ENCODE results near the gene CYP2C8. TPM values are rescaled to one million over a fixed set of nuclear protein-coding genes. Genes with fewer than 3 reads are reported as not detected.
A peak's percentile ranks its signal among the peaks of the same experiment; 100 is the strongest.
"Not testable (repeated sequence)": the region's sequence is repeated elsewhere in the genome, so short reads cannot be mapped to it uniquely, and the experiment has no call there.

The CYP2C8 gene
- total RNA-seq, 2 experiments from 2014 or later = 0.28 to 0.30 TPM

DNA sequence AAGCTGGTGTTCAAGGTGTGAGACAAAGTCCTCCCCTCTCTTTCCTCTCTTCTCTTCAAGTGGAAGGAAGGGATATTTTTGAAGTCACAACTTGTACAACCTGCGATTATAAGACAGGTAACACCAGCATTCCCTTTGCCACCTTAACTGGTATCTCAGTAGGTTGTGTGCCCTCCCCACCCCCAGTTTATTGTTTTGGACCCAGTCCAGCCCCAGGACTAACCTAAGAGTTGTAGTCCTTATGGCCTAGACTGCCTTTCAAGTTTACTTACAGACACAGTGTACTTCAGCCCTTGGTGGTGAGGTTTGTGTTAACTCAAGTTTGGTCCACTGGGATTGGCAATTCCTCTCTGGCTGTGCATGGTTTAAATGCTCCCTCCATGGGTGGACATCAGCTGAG lies 26.8 kb upstream of the CYP2C8 start:
- intact Hi-C loops (cut with DNase I, micrococcal nuclease) = no loop called here
- H3K9me3 Mint-ChIP-seq = peaks cover 10% of the 10 kb centered on the region
- ATAC-seq (ENCODE audit: poor library complexity) = no peak
- no peak for DNase-seq
- CTCF ChIA-PET = no interaction called here
- TF ChIP-seq, protein P1, sequence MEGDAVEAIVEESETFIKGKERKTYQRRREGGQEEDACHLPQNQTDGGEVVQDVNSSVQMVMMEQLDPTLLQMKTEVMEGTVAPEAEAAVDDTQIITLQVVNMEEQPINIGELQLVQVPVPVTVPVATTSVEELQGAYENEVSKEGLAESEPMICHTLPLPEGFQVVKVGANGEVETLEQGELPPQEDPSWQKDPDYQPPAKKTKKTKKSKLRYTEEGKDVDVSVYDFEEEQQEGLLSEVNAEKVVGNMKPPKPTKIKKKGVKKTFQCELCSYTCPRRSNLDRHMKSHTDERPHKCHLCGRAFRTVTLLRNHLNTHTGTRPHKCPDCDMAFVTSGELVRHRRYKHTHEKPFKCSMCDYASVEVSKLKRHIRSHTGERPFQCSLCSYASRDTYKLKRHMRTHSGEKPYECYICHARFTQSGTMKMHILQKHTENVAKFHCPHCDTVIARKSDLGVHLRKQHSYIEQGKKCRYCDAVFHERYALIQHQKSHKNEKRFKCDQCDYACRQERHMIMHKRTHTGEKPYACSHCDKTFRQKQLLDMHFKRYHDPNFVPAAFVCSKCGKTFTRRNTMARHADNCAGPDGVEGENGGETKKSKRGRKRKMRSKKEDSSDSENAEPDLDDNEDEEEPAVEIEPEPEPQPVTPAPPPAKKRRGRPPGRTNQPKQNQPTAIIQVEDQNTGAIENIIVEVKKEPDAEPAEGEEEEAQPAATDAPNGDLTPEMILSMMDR (IDR thresholded peaks at IDR 0.05) = no peak
- no peaks in the 10 kb centered on the region for H3K27me3 Mint-ChIP-seq
- H3K9me3 ChIP-seq (ENCODE audit: control insufficient read depth in 1 of 2, insufficient read depth in 1 of 2, low read length in 2 of 2) = no peaks in the 10 kb centered on the region
- H3K27ac Mint-ChIP-seq = no peak overlapping the region
- H3K4me1 ChIP-seq (ENCODE audit: insufficient read depth, low read length) = no peaks in the 10 kb centered on the region
- no peak overlapping the region for H3K4me3 Mint-ChIP-seq
- no peaks in the 10 kb centered on the region for H3K4me1 Mint-ChIP-seq (ENCODE audit: low read depth)
- H3K4me3 ChIP-seq (ENCODE audit: low read length) = no peak overlapping the region
- POLR2A ChIA-PET = no interaction called here
- no peaks in the 10 kb centered on the region for H3K27me3 ChIP-seq (ENCODE audit: control insufficient read depth in 1 of 2, insufficient read depth in 2 of 2, low read length in 2 of 2)
- H3K36me3 Mint-ChIP-seq (ENCODE audit: low read depth) = no peaks in the 10 kb centered on the region
- H3K36me3 ChIP-seq (ENCODE audit: insufficient read depth, low read length) = no peaks in the 10 kb centered on the region
- H3K27ac ChIP-seq (ENCODE audit: low read depth in 1 of 2, low read length in 2 of 2) = no peak overlapping the region

DNA sequence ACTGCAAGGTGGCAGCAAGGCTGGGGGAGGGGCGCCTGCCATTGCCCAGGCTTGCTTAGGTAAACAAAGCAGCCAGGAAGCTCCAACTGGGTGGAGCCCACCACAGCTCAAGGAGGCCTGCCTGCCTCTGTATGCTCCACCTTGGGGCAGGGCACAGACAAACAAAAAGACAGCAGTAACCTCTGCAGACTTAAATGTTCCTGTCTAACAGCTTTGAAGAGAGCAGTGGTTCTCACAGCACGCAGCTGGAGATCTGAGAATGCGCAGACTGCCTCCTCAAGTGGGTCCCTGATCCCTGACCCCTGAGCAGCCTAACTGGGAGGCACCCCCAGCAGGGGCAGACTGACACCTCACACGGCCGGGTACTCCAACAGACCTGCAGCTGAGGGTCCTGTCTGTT lies 10.3 kb upstream of the CYP2C8 start:
- ATAC-seq (ENCODE audit: poor library complexity); H3K27me3 ChIP-seq (ENCODE audit: control insufficient read depth in 1 of 2, insufficient read depth in 2 of 2, low read length in 2 of 2); H3K27me3 Mint-ChIP-seq; H3K4me1 Mint-ChIP-seq (ENCODE audit: low read depth); H3K36me3 Mint-ChIP-seq (ENCODE audit: low read depth); POLR2A ChIA-PET; H3K9me3 ChIP-seq (ENCODE audit: control insufficient read depth in 1 of 2, insufficient read depth in 1 of 2, low read length in 2 of 2); H3K27ac Mint-ChIP-seq; H3K4me3 Mint-ChIP-seq; H3K4me3 ChIP-seq (ENCODE audit: low read length); H3K36me3 ChIP-seq (ENCODE audit: insufficient read depth, low read length); H3K27ac ChIP-seq (ENCODE audit: low read depth in 1 of 2, low read length in 2 of 2); H3K9me3 Mint-ChIP-seq; intact Hi-C loops (cut with DNase I, micrococcal nuclease); CTCF ChIA-PET; H3K4me1 ChIP-seq (ENCODE audit: insufficient read depth, low read length): not testable (repeated sequence)
- DNase-seq = peak in 1 of 14 experiments; percentile 4

DNA sequence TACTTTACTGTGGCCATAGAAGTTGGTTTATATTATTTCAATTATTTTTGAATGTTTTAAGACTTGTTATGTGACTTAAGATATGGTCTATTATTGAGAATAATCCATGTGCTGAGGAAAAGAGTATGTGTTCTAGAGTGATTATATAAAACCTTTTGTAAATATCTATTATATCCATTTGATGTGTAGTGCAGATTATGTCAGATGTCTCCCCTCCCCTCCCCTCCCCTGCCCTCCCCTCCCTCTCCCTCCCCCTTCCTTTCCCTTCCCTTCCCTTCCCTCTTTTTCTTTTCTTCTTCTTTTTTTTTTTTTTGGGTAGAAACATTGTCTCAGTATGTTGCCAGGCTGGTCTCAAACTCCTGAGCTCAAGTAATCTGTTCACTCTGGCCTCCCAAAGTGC lies 8.3 kb upstream of the CYP2C8 start:
- peaks cover 9% of the 10 kb centered on the region for H3K9me3 Mint-ChIP-seq
- H3K27me3 ChIP-seq (ENCODE audit: control insufficient read depth in 1 of 2, insufficient read depth in 2 of 2, low read length in 2 of 2) = no peaks in the 10 kb centered on the region
- no peak for DNase-seq
- H3K27ac Mint-ChIP-seq = no peak overlapping the region
- TF ChIP-seq, protein P1 (IDR thresholded peaks at IDR 0.05) = no peak
- H3K4me3 Mint-ChIP-seq = no peak overlapping the region
- H3K4me3 ChIP-seq (ENCODE audit: low read length) = no peak overlapping the region
- no peaks in the 10 kb centered on the region for H3K36me3 ChIP-seq (ENCODE audit: insufficient read depth, low read length)
- no peak overlapping the region for H3K27ac ChIP-seq (ENCODE audit: low read depth in 1 of 2, low read length in 2 of 2)
- intact Hi-C loops (cut with DNase I, micrococcal nuclease) = no loop called here
- ChIA-PET POLR2A (no interaction called here), CTCF (no interaction called here)
- H3K9me3 ChIP-seq (ENCODE audit: control insufficient read depth in 1 of 2, insufficient read depth in 1 of 2, low read length in 2 of 2) = no peaks in the 10 kb centered on the region
- no peaks in the 10 kb centered on the region for H3K4me1 ChIP-seq (ENCODE audit: insufficient read depth, low read length)
- no peaks in the 10 kb centered on the region for H3K36me3 Mint-ChIP-seq (ENCODE audit: low read depth)
- H3K4me1 Mint-ChIP-seq (ENCODE audit: low read depth) = no peaks in the 10 kb centered on the region
- H3K27me3 Mint-ChIP-seq = no peaks in the 10 kb centered on the region
- no peak for ATAC-seq (ENCODE audit: poor library complexity)

DNA sequence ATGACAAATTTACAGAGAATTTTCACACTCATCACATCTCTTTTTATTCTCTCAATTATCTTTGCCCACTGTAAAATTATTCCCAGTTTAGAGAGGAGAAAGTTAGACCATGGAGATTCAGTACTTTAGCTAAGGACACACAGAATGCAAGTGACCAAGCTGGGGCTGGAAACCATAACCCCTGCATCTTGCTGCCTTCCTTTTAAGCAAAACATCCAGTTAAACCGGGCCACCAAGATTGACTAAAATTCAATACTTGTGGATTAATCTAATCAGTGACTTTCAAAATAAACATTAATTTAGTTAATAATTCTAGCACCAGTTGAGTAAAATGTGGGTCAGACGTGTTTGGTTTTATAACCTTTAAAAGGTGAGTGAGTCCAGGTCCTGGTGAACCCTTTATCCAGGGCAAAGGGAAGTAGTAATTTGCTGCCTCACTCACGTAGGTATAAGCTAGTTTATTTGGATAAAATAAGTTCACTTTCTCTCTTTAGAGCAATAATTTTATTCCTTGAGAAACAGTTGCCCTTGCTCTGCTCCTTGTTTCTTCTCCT lies 1.9 kb upstream of the CYP2C8 start:
- POLR2A ChIA-PET = no interaction called here
- Histone ChIP-seq H3K9me3 (ENCODE audit: control insufficient read depth in 1 of 2, insufficient read depth in 1 of 2, low read length in 2 of 2) (no peaks in the 10 kb centered on the region), H3K36me3 (ENCODE audit: insufficient read depth, low read length) (no peaks in the 10 kb centered on the region), H3K27me3 (ENCODE audit: control insufficient read depth in 1 of 2, insufficient read depth in 2 of 2, low read length in 2 of 2) (no peaks in the 10 kb centered on the region), H3K4me1 (ENCODE audit: insufficient read depth, low read length) (no peaks in the 10 kb centered on the region), H3K27ac (ENCODE audit: low read depth in 1 of 2, low read length in 2 of 2) (no peak overlapping the region), H3K4me3 (ENCODE audit: low read length) (no peak overlapping the region)
- H3K9me3 Mint-ChIP-seq = peaks cover 2% of the 10 kb centered on the region
- H3K4me3 Mint-ChIP-seq = no peak overlapping the region
- H3K4me1 Mint-ChIP-seq (ENCODE audit: low read depth) = no peaks in the 10 kb centered on the region
- CTCF ChIA-PET = no interaction called here
- no peak overlapping the region for H3K27ac Mint-ChIP-seq
- TF ChIP-seq, protein P1 (IDR thresholded peaks at IDR 0.05) = no peak
- intact Hi-C loops (cut with DNase I, micrococcal nuclease) = no loop called here
- no peaks in the 10 kb centered on the region for H3K36me3 Mint-ChIP-seq (ENCODE audit: low read depth)
- no peak for DNase-seq
- ATAC-seq (ENCODE audit: poor library complexity) = no peak
- H3K27me3 Mint-ChIP-seq = no peaks in the 10 kb centered on the region

DNA sequence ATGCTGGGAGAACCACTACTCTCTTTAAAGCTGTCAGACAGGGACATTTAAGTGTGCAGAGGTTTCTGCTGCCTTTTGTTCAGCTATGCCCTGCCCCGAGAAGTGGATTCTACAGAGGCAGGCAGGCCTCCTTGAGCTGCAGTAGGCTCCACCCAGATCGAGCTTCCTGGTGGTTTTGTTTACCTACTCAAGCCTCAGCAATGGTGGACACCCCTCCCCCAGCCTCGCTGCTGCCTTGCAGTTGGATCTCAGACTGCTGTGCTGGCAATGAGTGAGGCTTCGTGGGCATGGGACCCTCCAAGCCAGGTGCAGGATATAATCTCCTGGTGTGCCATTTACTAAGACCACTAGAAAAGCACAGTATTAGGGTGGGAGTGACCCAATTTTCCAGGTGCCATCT lies 5.2 kb downstream of the CYP2C8 start:
- POLR2A ChIA-PET; H3K4me1 Mint-ChIP-seq (ENCODE audit: low read depth); H3K36me3 Mint-ChIP-seq (ENCODE audit: low read depth); H3K4me3 ChIP-seq (ENCODE audit: low read length); H3K4me3 Mint-ChIP-seq; H3K4me1 ChIP-seq (ENCODE audit: insufficient read depth, low read length); H3K27me3 Mint-ChIP-seq; intact Hi-C loops (cut with DNase I, micrococcal nuclease); H3K27ac ChIP-seq (ENCODE audit: low read depth in 1 of 2, low read length in 2 of 2); H3K27ac Mint-ChIP-seq; H3K9me3 Mint-ChIP-seq; H3K36me3 ChIP-seq (ENCODE audit: insufficient read depth, low read length); H3K27me3 ChIP-seq (ENCODE audit: control insufficient read depth in 1 of 2, insufficient read depth in 2 of 2, low read length in 2 of 2); DNase-seq; H3K9me3 ChIP-seq (ENCODE audit: control insufficient read depth in 1 of 2, insufficient read depth in 1 of 2, low read length in 2 of 2); ATAC-seq (ENCODE audit: poor library complexity); CTCF ChIA-PET: not testable (repeated sequence)

Data from CD4-positive, alpha-beta T cell (primary cell).